Lung (tissue), 12 donors: ENCODE results near the gene JAK1. TPM values are rescaled to one million over a fixed set of nuclear protein-coding genes. Genes with fewer than 3 reads are reported as not detected.

Experiments used
- ATAC-seq: fragments of 200-7000 bp; cut with Tn5 transposase; one replicate; pipeline ENCODE4 v1.9.1; 2020; ENCODE audit warnings: moderate number of reproducible peaks; ENCODE audit not compliant: insufficient read depth, low FRiP score
- DNase-seq, 3 donors: peaks; one replicate each; pipeline ENCODE4 v3.0.0-alpha.2; 2013 to 2017
- H3K27ac ChIP-seq, 2 donors: one replicate each; pipeline ENCODE4 v1.5.1; 2013; ENCODE audit warnings: mild to moderate bottlenecking in 2 of 2, moderate library complexity in 2 of 2, control low read depth in 1 of 2, inconsistent platforms in 1 of 2, low read depth in 1 of 2, low read length in 1 of 2
- H3K27me3 ChIP-seq, 3 donors: one replicate each; pipeline ENCODE4 v1.5.1; 2013; ENCODE audit warnings: low read length in 2 of 3; ENCODE audit not compliant: control insufficient read depth in 3 of 3, insufficient read depth in 3 of 3
- H3K36me3 ChIP-seq, 4 donors: one replicate each; pipeline ENCODE4 v1.5.1; 2013; ENCODE audit warnings: low read length in 4 of 4, mild to moderate bottlenecking in 1 of 4, moderate library complexity in 1 of 4; ENCODE audit not compliant: control insufficient read depth in 4 of 4, insufficient read depth in 4 of 4
- H3K4me1 ChIP-seq, 5 donors: one replicate each; pipeline ENCODE4 v1.5.1; 2013; ENCODE audit warnings: low read length in 5 of 5, mild to moderate bottlenecking in 2 of 5, moderate library complexity in 1 of 5; ENCODE audit not compliant: control insufficient read depth in 5 of 5, insufficient read depth in 5 of 5
- H3K4me3 ChIP-seq: one replicate; pipeline ENCODE4 v1.5.1; 2013; ENCODE audit warnings: mild to moderate bottlenecking, control low read depth, moderate library complexity
- H3K9ac ChIP-seq, 2 donors: one replicate each; pipeline ENCODE4 v1.5.1; 2013; ENCODE audit warnings: low read length in 2 of 2, control low read depth in 1 of 2; ENCODE audit not compliant: insufficient read depth in 1 of 2
- H3K9me3 ChIP-seq, 4 donors: one replicate each; pipeline ENCODE4 v1.5.1; 2013; ENCODE audit warnings: low read length in 3 of 4, mild to moderate bottlenecking in 1 of 4, moderate library complexity in 1 of 4; ENCODE audit not compliant: control insufficient read depth in 4 of 4, insufficient read depth in 3 of 4
- WGBS, 2 donors: extraction: QIAGEN DNeasy Blood & Tissue Kit; methylation state at CpG; one replicate each; pipeline ENCODE4 v1.1.7; 2013; 5-methylcytosine and 5-hydroxymethylcytosine counted together
- polyA plus RNA-seq, 2 donors: library from polyadenylated mRNA; stranded (reverse); fragments of 200-250 nt; gene quantifications; one replicate each; pipeline ENCODE4 v1.2.1, GENCODE V29; 2013
- total RNA-seq, 2 donors: library from RNA; depleted of rRNA in 1 of 2; stranded (reverse); fragments of >200 nt in 1 of 2; gene quantifications; one replicate each; pipeline ENCODE4 v1.2.1, GENCODE V29; 2014 to 2021
- TF ChIP-seq, protein P1 (sequence below): IDR thresholded peaks from 2 replicates; pipeline ENCODE4 v1.5.1; 2012; ENCODE audit warnings: mild to moderate bottlenecking; ENCODE audit errors: control extremely low read depth, extremely low read depth
- donor health status: control.
- donor health status: control.
- donor health status: Bipolar disorder and iron deficiency.
- donor health status: healthy.
- donor health status: DM: yes; HTN: yes; CAD: no.

Gene JAK1
- total and polyA plus RNA-seq, 4 donors = 26.7 to 162 (median 116) TPM

DNA sequence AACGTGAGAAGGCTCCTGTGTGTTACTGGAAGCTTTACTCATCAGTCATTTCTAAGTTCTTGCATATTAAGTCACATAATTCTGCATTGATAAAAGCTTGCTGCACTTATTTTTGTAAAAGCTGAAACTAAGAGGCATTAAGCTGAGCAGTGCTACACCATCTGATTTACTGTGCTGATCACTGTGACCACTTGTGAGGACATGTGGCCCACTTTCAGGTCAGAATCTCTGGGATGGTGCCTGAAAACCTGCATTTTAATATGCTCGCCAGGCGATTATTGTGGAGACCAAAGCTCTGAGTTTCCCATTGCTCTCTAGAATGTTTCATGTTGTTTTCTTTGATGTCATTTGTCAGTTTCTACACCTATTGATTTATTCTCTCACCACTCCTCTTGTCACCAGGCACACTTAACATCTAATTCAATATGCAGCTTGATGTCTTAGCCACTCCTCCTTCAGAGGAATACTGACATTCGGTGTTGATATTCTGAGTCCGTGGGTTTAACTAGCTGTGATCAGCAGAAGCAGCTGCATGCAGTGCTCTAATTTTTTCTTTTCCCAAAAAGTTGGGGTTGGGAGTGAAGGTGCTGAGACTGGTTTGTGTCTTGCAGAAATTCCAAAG is 136.2 kb downstream of the JAK1 start:
- no peaks in the 10 kb centered on the region for H3K27me3 ChIP-seq
- no peaks in the 10 kb centered on the region for H3K4me1 ChIP-seq
- ATAC-seq (no peak), DNase-seq (no peak)
- H3K27ac ChIP-seq = no peak overlapping the region
- TF ChIP-seq, protein P1, sequence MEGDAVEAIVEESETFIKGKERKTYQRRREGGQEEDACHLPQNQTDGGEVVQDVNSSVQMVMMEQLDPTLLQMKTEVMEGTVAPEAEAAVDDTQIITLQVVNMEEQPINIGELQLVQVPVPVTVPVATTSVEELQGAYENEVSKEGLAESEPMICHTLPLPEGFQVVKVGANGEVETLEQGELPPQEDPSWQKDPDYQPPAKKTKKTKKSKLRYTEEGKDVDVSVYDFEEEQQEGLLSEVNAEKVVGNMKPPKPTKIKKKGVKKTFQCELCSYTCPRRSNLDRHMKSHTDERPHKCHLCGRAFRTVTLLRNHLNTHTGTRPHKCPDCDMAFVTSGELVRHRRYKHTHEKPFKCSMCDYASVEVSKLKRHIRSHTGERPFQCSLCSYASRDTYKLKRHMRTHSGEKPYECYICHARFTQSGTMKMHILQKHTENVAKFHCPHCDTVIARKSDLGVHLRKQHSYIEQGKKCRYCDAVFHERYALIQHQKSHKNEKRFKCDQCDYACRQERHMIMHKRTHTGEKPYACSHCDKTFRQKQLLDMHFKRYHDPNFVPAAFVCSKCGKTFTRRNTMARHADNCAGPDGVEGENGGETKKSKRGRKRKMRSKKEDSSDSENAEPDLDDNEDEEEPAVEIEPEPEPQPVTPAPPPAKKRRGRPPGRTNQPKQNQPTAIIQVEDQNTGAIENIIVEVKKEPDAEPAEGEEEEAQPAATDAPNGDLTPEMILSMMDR = no peak
- no peak overlapping the region for H3K4me3 ChIP-seq
- 77 to 85% methylated on average over 5 of the region's 5 CpGs for WGBS, 2 donors
- H3K9ac ChIP-seq = no peak overlapping the region
- no peaks in the 10 kb centered on the region for H3K9me3 ChIP-seq
- H3K36me3 ChIP-seq = peaks cover 0 to 21% (median 13%) of the 10 kb centered on the region in 4 donors

DNA sequence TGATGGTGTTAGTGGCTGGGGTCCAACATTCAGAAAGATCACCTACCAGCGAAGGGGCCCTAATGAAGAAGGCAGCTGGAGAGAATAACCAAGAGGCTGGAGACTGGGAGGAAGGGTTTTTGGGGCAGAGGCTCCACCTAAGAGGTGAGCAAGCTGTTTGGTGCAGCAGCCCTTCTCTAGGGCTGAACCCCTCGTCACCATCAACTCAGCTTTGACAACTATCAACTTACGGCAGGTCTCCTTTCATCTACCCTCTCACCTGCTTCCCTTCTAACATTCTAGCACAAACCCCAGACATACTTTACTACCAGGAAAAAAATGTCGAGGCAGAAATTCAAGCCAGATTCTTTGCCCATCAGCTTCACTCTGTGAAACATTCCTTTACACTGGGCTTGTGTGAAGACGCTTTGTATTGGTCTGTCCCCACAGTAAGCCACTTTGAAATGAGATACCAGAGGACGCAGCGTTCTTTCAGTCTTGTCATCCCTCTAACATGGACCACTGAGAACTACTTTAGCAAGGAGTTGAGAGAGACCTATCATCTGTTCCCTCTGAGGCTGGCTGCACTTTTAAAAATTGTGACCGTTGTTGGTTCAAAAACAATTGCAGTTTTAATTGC is 136.8 kb downstream of the JAK1 start:
- ATAC-seq (no peak), DNase-seq (peak in 2 of 3 donors; percentile 16 to 17)
- Histone ChIP-seq H3K27ac (no peak overlapping the region), H3K4me1 (no peaks in the 10 kb centered on the region), H3K27me3 (no peaks in the 10 kb centered on the region), H3K9ac (no peak overlapping the region), H3K4me3 (no peak overlapping the region), H3K36me3 (peaks cover 0 to 20% (median 10%) of the 10 kb centered on the region in 4 donors), H3K9me3 (no peaks in the 10 kb centered on the region)
- TF ChIP-seq, protein P1 = no peak
- 84 to 90% methylated on average over 8 of the region's 8 CpGs for WGBS, 2 donors

DNA sequence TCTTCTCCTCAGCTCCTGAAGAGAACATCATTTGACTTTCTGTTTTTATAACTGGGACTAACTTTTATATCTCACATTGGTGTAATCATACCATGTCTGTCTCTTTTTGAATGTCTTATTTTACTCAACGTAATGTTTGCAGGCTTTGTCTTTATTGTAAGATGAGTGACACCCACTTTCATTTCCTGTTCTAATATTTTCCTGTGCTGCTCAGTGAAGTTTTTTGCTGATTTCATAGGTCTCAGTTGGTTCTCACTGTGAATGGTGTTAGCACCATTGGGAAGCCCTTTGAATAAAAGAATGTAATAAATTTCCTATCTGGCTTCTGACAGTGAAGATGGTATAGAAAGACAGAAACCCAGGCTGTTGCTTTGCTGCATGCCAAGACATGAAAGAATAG is 137.5 kb downstream of the JAK1 start:
- Histone ChIP-seq H3K4me1 (no peaks in the 10 kb centered on the region), H3K36me3 (peaks cover 0 to 16% (median 8%) of the 10 kb centered on the region in 4 donors), H3K9me3 (no peaks in the 10 kb centered on the region), H3K9ac (no peak overlapping the region), H3K27me3 (no peaks in the 10 kb centered on the region), H3K27ac (no peak overlapping the region), H3K4me3 (no peak overlapping the region)
- WGBS, 2 donors = 33 to 36% methylated on average over 1 of the region's 1 CpG
- ATAC-seq (no peak), DNase-seq (no peak)
- TF ChIP-seq, protein P1 = no peak
